B cell (primary cell): ENCODE results near the gene CSNK1G3. TPM values are rescaled to one million over a fixed set of nuclear protein-coding genes. Genes with fewer than 3 reads are reported as not detected.

Experiments
- ATAC-seq: fragments of 200-7000 bp; cut with Tn5 transposase; one replicate; pipeline ENCODE4 v1.10.0; 2021; ENCODE audit warnings: low read depth, mild to moderate bottlenecking, moderate number of reproducible peaks, moderate library complexity
- CTCF ChIA-PET: fragments of 350-600 bp; sonication (Branson Sonifier 250); formaldehyde crosslinking; loops from one replicate; lab custom pipeline; 2021; ENCODE audit warnings: antibody characterized with exemption, inconsistent platforms; lab: Charles Lee
- POLR2A ChIA-PET: fragments of 350-600 bp; sonication (Branson Sonifier 250); formaldehyde crosslinking; loops from one replicate; lab custom pipeline; 2021; ENCODE audit warnings: antibody characterized with exemption; lab: Charles Lee
- DNase-seq: peaks from one replicate; pipeline ENCODE4 v3.0.0; 2013
- H2AFZ ChIP-seq: 2 replicates; pipeline ENCODE4 v1.6.1; 2012; ENCODE audit warnings: mild to moderate bottlenecking, low read depth, low read length; ENCODE audit not compliant: insufficient read depth, poor library complexity, severe bottlenecking
- H3K27ac ChIP-seq, 2 donors: 1 replicate in 1 of 2; 2 replicates in 1 of 2; pipeline ENCODE4 v1.5.1; 2012 to 2013; ENCODE audit warnings: low read length in 2 of 2, mild to moderate bottlenecking in 2 of 2, moderate library complexity in 1 of 2
- H3K27me3 ChIP-seq, 4 experiments: fragments of 200-600 bp in 1 of 4; sonication (generic) in 1 of 4; replicated peaks in 1 of 4; 1 replicate in 2 of 4; 2 replicates in 2 of 4; pipeline versions ENCODE4 v1.6.1 to v1.7.0; 2013 to 2016; ENCODE audit warnings: low read length in 3 of 4, mild to moderate bottlenecking in 2 of 4, mixed read lengths in 1 of 4, moderate library complexity in 1 of 4; ENCODE audit not compliant: insufficient read depth in 4 of 4, control insufficient read depth in 3 of 4; ENCODE audit errors: control extremely low read depth in 1 of 4
- H3K36me3 ChIP-seq, 2 experiments: replicated peaks in 1 of 2; 1 replicate in 1 of 2; 2 replicates in 1 of 2; pipeline versions ENCODE4 v1.6.1 to v1.7.1; 2013; ENCODE audit warnings: low read length in 1 of 2; ENCODE audit not compliant: insufficient read depth in 2 of 2, control insufficient read depth in 1 of 2; ENCODE audit errors: control extremely low read depth in 1 of 2, extremely low read depth in 1 of 2
- H3K4me1 ChIP-seq, 2 donors: fragments of 200-600 bp in 1 of 2; sonication (generic) in 1 of 2; 1 replicate in 1 of 2; 2 replicates in 1 of 2; pipeline versions ENCODE4 v1.5.1 to v1.6.1; 2013 to 2017; ENCODE audit warnings: low read length in 2 of 2; ENCODE audit not compliant: control insufficient read depth in 2 of 2, insufficient read depth in 2 of 2
- H3K4me2 ChIP-seq: replicated peaks from 2 replicates; pipeline ENCODE3; 2012; ENCODE audit warnings: mild to moderate bottlenecking, low read depth, low read length; ENCODE audit not compliant: poor library complexity, severe bottlenecking
- H3K4me3 ChIP-seq, 5 experiments: fragments of 200-600 bp in 1 of 5; sonication (generic) in 1 of 5; 1 replicate in 3 of 5; 2 replicates in 2 of 5; pipeline versions ENCODE4 v1.5.1 to v1.7.0; 2011 to 2016; ENCODE audit warnings: low read length in 4 of 5, mild to moderate bottlenecking in 4 of 5, low read depth in 2 of 5, control low read depth in 1 of 5, moderate library complexity in 1 of 5; ENCODE audit not compliant: insufficient read depth in 1 of 5; ENCODE audit errors: control extremely low read depth in 1 of 5, extremely low read depth in 1 of 5
- H3K79me2 ChIP-seq: fragments of 200-600 bp; sonication (generic); one replicate; pipeline ENCODE4 v1.6.0; 2016; ENCODE audit warnings: low read length; ENCODE audit not compliant: control insufficient read depth, insufficient read depth
- H3K9ac ChIP-seq: fragments of 200-600 bp; sonication (generic); 2 replicates; pipeline ENCODE4 v1.6.1; 2017; ENCODE audit warnings: mild to moderate bottlenecking, low read length, moderate library complexity
- H3K9me3 ChIP-seq, 3 donors: one replicate each; pipeline versions ENCODE4 v1.6.1 to v1.7.1; 2013; ENCODE audit warnings: low read length in 2 of 3; ENCODE audit not compliant: control insufficient read depth in 2 of 3, insufficient read depth in 1 of 3; ENCODE audit errors: control extremely low read depth in 1 of 3
- H4K20me1 ChIP-seq: 2 replicates; pipeline ENCODE4 v1.6.0; 2012; ENCODE audit warnings: mild to moderate bottlenecking, low read length; ENCODE audit not compliant: insufficient read depth, control insufficient read depth, poor library complexity, severe bottlenecking
- H3K27ac Mint-ChIP-seq: one replicate; pipeline ENCODE4 v1.8.0; 2021; ENCODE audit warnings: mixed read lengths
- H3K27me3 Mint-ChIP-seq: one replicate; pipeline ENCODE4 v1.8.0; 2021; ENCODE audit warnings: mixed read lengths
- H3K4me1 Mint-ChIP-seq: one replicate; pipeline ENCODE4 v1.8.0; 2021; ENCODE audit warnings: mixed read lengths
- H3K4me3 Mint-ChIP-seq: one replicate; pipeline ENCODE4 v1.8.0; 2021; ENCODE audit warnings: mixed read lengths
- H3K9me3 Mint-ChIP-seq: one replicate; pipeline ENCODE4 v1.8.0; 2022; ENCODE audit warnings: mixed read lengths; ENCODE audit not compliant: insufficient read depth
- EZH2 ChIP-seq: IDR thresholded peaks from 2 replicates; pipeline ENCODE4 v1.6.1; 2012; ENCODE audit warnings: borderline replicate concordance, low read depth, mild to moderate bottlenecking, moderate library complexity, low read length; ENCODE audit not compliant: insufficient read depth, poor library complexity, severe bottlenecking
- WGBS: methylation state at CpG from one replicate; pipeline ENCODE4 v1.1.5; 2013; ENCODE audit warnings: missing lambda C conversion rate; ENCODE audit not compliant: insufficient coverage; 5-methylcytosine and 5-hydroxymethylcytosine counted together
- intact Hi-C: fragments of 100-400 bp; cut with micrococcal nuclease; formaldehyde crosslinking; loops from one replicate; pipeline ENCODE4 v1.10.0; 2022
- polyA plus RNA-seq: library from polyadenylated mRNA; depleted of rRNA; stranded (reverse); fragments of >200 nt; gene quantifications from 2 replicates; pipeline ENCODE4 v1.2.3, GENCODE V29; 2012
- total RNA-seq, 2 donors: library from RNA; stranded (reverse); fragments of 120-200 nt in 1 of 2; gene quantifications; 1 replicate in 1 of 2; 2 replicates in 1 of 2; pipeline versions ENCODE4 v1.2.3 to v1.2.4, GENCODE V29; 2013 to 2022
- TF ChIP-seq, protein P1 (sequence below): fragments of 200-600 bp; IDR thresholded peaks from one replicate; pipeline ENCODE4 v1.8.0; 2022; ENCODE audit warnings: antibody characterized with exemption, mild to moderate bottlenecking

Gene CSNK1G3
- total and polyA plus RNA-seq, 2 donors (not counting 1 experiment from before 2014, with no cell fraction given) = 20.8 to 140 TPM

DNA sequence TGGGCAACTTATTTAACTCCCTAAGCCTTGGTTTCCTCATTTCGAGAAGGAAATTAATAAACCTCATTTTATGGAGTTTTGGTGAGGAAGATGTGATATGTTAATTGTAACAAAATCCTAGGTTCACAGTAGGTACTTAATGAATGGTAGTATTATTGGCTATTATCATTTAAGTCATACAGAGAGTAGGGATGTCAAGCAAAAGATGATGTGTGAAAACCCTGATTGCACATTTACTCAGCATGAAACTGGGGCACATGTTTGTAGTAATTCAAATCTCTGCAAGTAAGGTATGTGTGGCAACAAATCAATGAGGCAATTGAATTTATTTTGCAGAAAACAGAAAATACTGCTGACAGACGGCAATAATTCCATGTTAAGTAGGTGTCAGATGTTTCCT is 127.3 kb downstream of the CSNK1G3 start:
- CTCF ChIA-PET = no interaction called here
- DNase-seq = no peak
- WGBS = no CpG with 5 or more reads among the region's 2 CpGs
- H3K4me2 ChIP-seq = no peak overlapping the region
- H3K79me2 ChIP-seq = no peaks in the 10 kb centered on the region
- H3K27ac ChIP-seq = no peak overlapping the region
- Mint-ChIP-seq H3K27me3 (peaks cover 9% of the 10 kb centered on the region), H3K9me3 (no peaks in the 10 kb centered on the region), H3K4me1 (no peaks in the 10 kb centered on the region), H3K4me3 (no peak overlapping the region), H3K27ac (no peak overlapping the region)
- no peak overlapping the region for H3K4me3 ChIP-seq
- H3K4me1 ChIP-seq = no peaks in the 10 kb centered on the region
- intact Hi-C loops = no loop called here
- no peak for ATAC-seq
- no peak overlapping the region for H2AFZ ChIP-seq
- H4K20me1 ChIP-seq = no peaks in the 10 kb centered on the region
- H3K36me3 ChIP-seq = no peaks in the 10 kb centered on the region
- no peak for TF ChIP-seq EZH2
- TF ChIP-seq, protein P1, sequence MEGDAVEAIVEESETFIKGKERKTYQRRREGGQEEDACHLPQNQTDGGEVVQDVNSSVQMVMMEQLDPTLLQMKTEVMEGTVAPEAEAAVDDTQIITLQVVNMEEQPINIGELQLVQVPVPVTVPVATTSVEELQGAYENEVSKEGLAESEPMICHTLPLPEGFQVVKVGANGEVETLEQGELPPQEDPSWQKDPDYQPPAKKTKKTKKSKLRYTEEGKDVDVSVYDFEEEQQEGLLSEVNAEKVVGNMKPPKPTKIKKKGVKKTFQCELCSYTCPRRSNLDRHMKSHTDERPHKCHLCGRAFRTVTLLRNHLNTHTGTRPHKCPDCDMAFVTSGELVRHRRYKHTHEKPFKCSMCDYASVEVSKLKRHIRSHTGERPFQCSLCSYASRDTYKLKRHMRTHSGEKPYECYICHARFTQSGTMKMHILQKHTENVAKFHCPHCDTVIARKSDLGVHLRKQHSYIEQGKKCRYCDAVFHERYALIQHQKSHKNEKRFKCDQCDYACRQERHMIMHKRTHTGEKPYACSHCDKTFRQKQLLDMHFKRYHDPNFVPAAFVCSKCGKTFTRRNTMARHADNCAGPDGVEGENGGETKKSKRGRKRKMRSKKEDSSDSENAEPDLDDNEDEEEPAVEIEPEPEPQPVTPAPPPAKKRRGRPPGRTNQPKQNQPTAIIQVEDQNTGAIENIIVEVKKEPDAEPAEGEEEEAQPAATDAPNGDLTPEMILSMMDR = no peak
- no peaks in the 10 kb centered on the region for H3K27me3 ChIP-seq
- no peak overlapping the region for H3K9ac ChIP-seq
- peaks cover 0 to 13% (median 0%) of the 10 kb centered on the region in 3 donors for H3K9me3 ChIP-seq
- POLR2A ChIA-PET = no interaction called here

DNA sequence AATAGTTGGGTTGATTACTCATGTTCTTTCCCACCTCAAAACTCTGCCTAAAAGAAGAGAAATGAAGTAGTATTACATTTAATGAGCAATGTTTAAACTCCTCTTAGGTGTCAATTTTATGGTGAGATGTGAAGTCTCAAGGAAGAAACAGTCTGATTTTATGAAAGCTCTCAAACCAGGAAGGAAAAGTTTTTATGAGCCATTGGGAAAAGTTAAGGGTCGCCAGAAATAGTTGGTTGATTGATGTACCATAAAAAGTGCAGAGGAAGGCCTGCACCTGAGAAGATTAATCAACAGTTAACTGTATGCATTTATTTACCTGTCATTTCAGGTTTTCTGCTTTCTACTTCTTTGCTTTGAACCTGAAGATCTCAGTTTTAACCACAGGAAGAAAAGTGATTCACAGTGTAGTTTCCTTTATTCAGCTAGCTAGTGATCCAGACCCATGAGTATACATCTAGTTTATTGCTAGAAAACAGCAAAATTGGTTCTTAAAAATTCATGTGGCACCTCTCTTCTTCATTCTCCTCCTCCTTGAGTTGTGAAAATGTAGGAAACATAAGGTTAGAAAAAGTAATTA is 133.1 kb downstream of the CSNK1G3 start:
- Mint-ChIP-seq H3K27me3 (peaks cover 8% of the 10 kb centered on the region), H3K9me3 (no peaks in the 10 kb centered on the region), H3K27ac (no peak overlapping the region), H3K4me1 (no peaks in the 10 kb centered on the region), H3K4me3 (no peak overlapping the region)
- Histone ChIP-seq H3K4me1 (no peaks in the 10 kb centered on the region), H3K4me2 (no peak overlapping the region), H4K20me1 (no peaks in the 10 kb centered on the region), H3K9ac (no peak overlapping the region), H3K27ac (no peak overlapping the region), H2AFZ (no peak overlapping the region), H3K79me2 (no peaks in the 10 kb centered on the region), H3K27me3 (no peaks in the 10 kb centered on the region), H3K9me3 (peaks cover 0 to 4% (median 0%) of the 10 kb centered on the region in 3 donors), H3K36me3 (no peaks in the 10 kb centered on the region), H3K4me3 (no peak overlapping the region)
- ATAC-seq = no peak
- WGBS = no CpG with 5 or more reads among the region's 1 CpG
- no peak for DNase-seq
- intact Hi-C loops = no loop called here
- ChIA-PET CTCF (no interaction called here), POLR2A (no interaction called here)
- TF ChIP-seq, protein P1 = no peak
- TF ChIP-seq EZH2 = no peak
